Heart right ventricle (tissue), 16 donors: ENCODE measurements around the gene MYT1. TPM values are rescaled to one million over a fixed set of nuclear protein-coding genes. Genes with fewer than 3 reads are reported as not detected.
"Not testable (repeated sequence)": the region's sequence is repeated elsewhere in the genome, so short reads cannot be mapped to it uniquely, and the experiment has no call there.

Experiments
- ATAC-seq, 8 donors: fragments of 200-7000 bp; cut with Tn5 transposase; one replicate each; pipeline ENCODE4 v1.9.1; 2020; ENCODE audit warnings: mild to moderate bottlenecking in 8 of 8, moderate library complexity in 8 of 8, moderate number of reproducible peaks in 1 of 8
- DNase-seq, 2 donors: peaks; one replicate each; pipeline ENCODE4 v3.0.0-alpha.2; 2020
- H3K27ac ChIP-seq, 10 donors: fragments of 200-600 bp; sonication (generic) in 2 of 10; one replicate each; pipeline versions ENCODE4 v1.5.0 to v1.8.0; 2020 to 2022; ENCODE audit warnings: mild to moderate bottlenecking in 3 of 10
- H3K27me3 ChIP-seq, 7 donors: fragments of 200-600 bp; one replicate each; pipeline ENCODE4 v1.8.0; 2021 to 2022; ENCODE audit warnings: mild to moderate bottlenecking in 2 of 7
- H3K36me3 ChIP-seq, 9 donors: fragments of 200-600 bp; sonication (generic) in 1 of 9; one replicate each; pipeline versions ENCODE4 v1.5.0 to v1.8.0; 2020 to 2022; ENCODE audit warnings: mild to moderate bottlenecking in 2 of 9
- H3K4me1 ChIP-seq, 9 donors: fragments of 200-600 bp; sonication (generic) in 1 of 9; one replicate each; pipeline versions ENCODE4 v1.5.0 to v1.8.0; 2020 to 2022; ENCODE audit warnings: mild to moderate bottlenecking in 4 of 9
- H3K4me3 ChIP-seq, 10 donors: fragments of 200-600 bp; sonication (generic) in 2 of 10; one replicate each; pipeline versions ENCODE4 v1.5.0 to v1.8.0; 2020 to 2022; ENCODE audit warnings: mild to moderate bottlenecking in 7 of 10, moderate library complexity in 2 of 10
- H3K9me3 ChIP-seq, 11 donors: fragments of 200-600 bp in 10 of 11; sonication (generic) in 2 of 11; one replicate each; pipeline versions ENCODE4 v1.5.0 to v1.8.0; 2013 to 2022; ENCODE audit warnings: mild to moderate bottlenecking in 2 of 11, control low read depth in 1 of 11, moderate library complexity in 1 of 11
- CTCF ChIP-seq, 9 donors: fragments of 200-600 bp; sonication (generic) in 2 of 9; IDR thresholded peaks; one replicate each; pipeline versions ENCODE4 v1.5.0 to v1.8.0; 2021 to 2022; ENCODE audit warnings: antibody characterized with exemption in 9 of 9, mild to moderate bottlenecking in 5 of 9, moderate library complexity in 1 of 9
- WGBS, 2 donors: extraction: QIAGEN DNeasy Blood & Tissue Kit; methylation state at CpG; one replicate each; pipeline ENCODE4 v1.1.7; 2013; ENCODE audit warnings: inconsistent platforms in 1 of 2; 5-methylcytosine and 5-hydroxymethylcytosine counted together
- intact Hi-C, 10 donors: fragments of 100-400 bp; cut with DNase I; formaldehyde crosslinking; loops; one replicate each; pipeline versions ENCODE4 v1.11.1 to v1.14.2; 2022
- polyA plus RNA-seq, 2 donors: library from polyadenylated mRNA; stranded (reverse); fragments of 200-250 nt; gene quantifications; one replicate each; pipeline ENCODE4 v1.2.3, GENCODE V29; 2013
- total RNA-seq, 10 donors: library from RNA; stranded (reverse); fragmentation: NEBNext Ultra II Directional in 3 of 10; extraction: Animal tissue kit (Norgen Biotek cat#: 25700) in 3 of 10; gene quantifications; one replicate each; pipeline versions ENCODE4 v1.2.1 to v1.2.4, GENCODE V29; 2021 to 2023
- donor health status: Arrhythmogenic right ventricular cardiomyopathy.
- donor health status: ischemic (EF 13 %, LVEDD 7.1; RV severe dilation, severe dysfunction).
- donor health status: healthy with polysubstance abuse.
- donor health status: DM: no; HTN: yes; CAD: no.
- donor health status: DM: no; HTN: no; CAD: no.
- donor health status: ischemic (EF 25% LVEDD 6.9; RV normal size, moderate dysfunction).
- donor health status: ischemic (EF 25% LVEDD 5.7; RV mildly dilated, moderate dysfunction).
- donor health status: healthy.
- donor health status: DM: yes; HTN: yes; CAD: no.
- donor health status: Ischemic cardiomyopathy.
- donor health status: ischemic (EF 35%, LVEDD 5.7; RV mildly dilated, moderate dysfunction).
- donor health status: nonischemic (EF 11% LVEDD 7.7; RV severe dilation, severe dysfunction).
- donor health status: DM: yes; HTN: yes; CAD: no.
- donor health status: PGD.
- donor health status: ischemic (EF 29% LVEDD 5.4; RV normal size, mild dysfunction).
- donor health status: nonischemic (EF 23%, LVEDD 6.1; RV moderate dilation, normal function).

The MYT1 gene
- total and polyA plus RNA-seq, 12 donors = 0.01 to 0.35 (median 0.11) TPM; not detected in 1

- intact Hi-C loops = no loop called here
- TF ChIP-seq CTCF (IDR thresholded peaks at IDR 0.05) = no peak
- no peaks in the 10 kb centered on the region for H3K4me1 ChIP-seq
- no peaks in the 10 kb centered on the region for H3K27me3 ChIP-seq
- 86 to 94% methylated on average over 3 of the region's 3 CpGs for WGBS, 2 donors
- H3K27ac ChIP-seq = no peak overlapping the region
- H3K9me3 ChIP-seq = no peaks in the 10 kb centered on the region
- ATAC-seq (peak in 2 of 8 donors; percentile 38 to 60), DNase-seq (no peak)
- H3K36me3 ChIP-seq = peaks cover 0 to 22% (median 0%) of the 10 kb centered on the region in 9 donors
- no peak overlapping the region for H3K4me3 ChIP-seq
Observed at GRCh38 chr20:64280460-64280843, 116.2 kb downstream of the MYT1 start.

GRCh38 chr20:64283646-64284045 lies 119.4 kb downstream of the MYT1 start:
- no peak for TF ChIP-seq CTCF (IDR thresholded peaks at IDR 0.05)
- no peaks in the 10 kb centered on the region for H3K4me1 ChIP-seq

GRCh38 chr20:64285579-64286446 lies 121.6 kb downstream of the MYT1 start:
- H3K4me3 ChIP-seq, H3K9me3 ChIP-seq, H3K36me3 ChIP-seq, intact Hi-C loops, H3K4me1 ChIP-seq, H3K27ac ChIP-seq, H3K27me3 ChIP-seq: not testable (repeated sequence)
- ATAC-seq = peak; percentile 58 to 96 (median 93)
- 80% methylated on average over 43 to 46 of the region's 46 CpGs for WGBS, 2 donors
- TF ChIP-seq CTCF (IDR thresholded peaks at IDR 0.05) = peak; percentile 56 to 92 (median 78)
- peak; percentile 75 to 78 for DNase-seq

More at GRCh38 chr20:64283646-64284045, 119.4 kb downstream of the MYT1 start:
- H3K36me3 ChIP-seq = no peaks in the 10 kb centered on the region
- ATAC-seq (no peak), DNase-seq (no peak)
- no peak overlapping the region for H3K4me3 ChIP-seq
- 70 to 76% methylated on average over 4 of the region's 4 CpGs for WGBS, 2 donors
- H3K27me3 ChIP-seq = no peaks in the 10 kb centered on the region
- intact Hi-C loops = no loop called here
- peaks cover 0 to 6% (median 0%) of the 10 kb centered on the region in 11 donors for H3K9me3 ChIP-seq
- no peak overlapping the region for H3K27ac ChIP-seq

GRCh38 chr20:64286447-64287263 lies 122.4 kb downstream of the MYT1 start:
- peak in 6 of 8 donors; percentile 12 to 63 (median 34) for ATAC-seq
- intact Hi-C loops = not testable (repeated sequence)
- 96% methylated on average over 24 to 30 of the region's 30 CpGs for WGBS, 2 donors

GRCh38 chr20:64287264-64287590 lies 123.0 kb downstream of the MYT1 start:
- H3K36me3 ChIP-seq, H3K27ac ChIP-seq, ATAC-seq, H3K4me3 ChIP-seq, H3K9me3 ChIP-seq, DNase-seq, H3K4me1 ChIP-seq, intact Hi-C loops, H3K27me3 ChIP-seq: not testable (repeated sequence)
- 97 to 99% methylated on average over 3 of the region's 3 CpGs for WGBS, 2 donors

More at GRCh38 chr20:64286447-64287263, 122.4 kb downstream of the MYT1 start:
- H3K4me3 ChIP-seq, H3K9me3 ChIP-seq, H3K36me3 ChIP-seq, H3K27me3 ChIP-seq, H3K4me1 ChIP-seq, H3K27ac ChIP-seq, DNase-seq: not testable (repeated sequence)

Other genes with a start within 250 kb of the MYT1 start
- 10 to 100 TPM; 27.3 to 70.4 (median 39.0) TPM for gene UCKL1, start 208.0 kb upstream of the MYT1 start, total RNA-seq
- gene UCKL1, start 208.0 kb upstream of the MYT1 start, polyA plus RNA-seq = 100 to 1,000 TPM in 1 of 2 donors, 10 to 100 TPM in 1; 36.3 to 130 TPM
- 10 to 100 TPM; 11.1 to 14.8 (median 13.7) TPM for gene ZNF512B, start 194.5 kb upstream of the MYT1 start, total RNA-seq
- 10 to 100 TPM in 1 of 2 donors, 1 to 10 TPM in 1; 4.6 to 11.8 TPM for gene ZNF512B, start 194.5 kb upstream of the MYT1 start, polyA plus RNA-seq
- gene SAMD10, start 184.8 kb upstream of the MYT1 start, total RNA-seq = 1 to 10 TPM; 3.4 to 8.4 (median 4.0) TPM
- gene SAMD10, start 184.8 kb upstream of the MYT1 start, polyA plus RNA-seq = 1 to 10 TPM; 3.9 to 8.8 TPM
- 10 to 100 TPM; 43.8 to 53.6 (median 48.1) TPM for gene PRPF6, start 183.3 kb upstream of the MYT1 start, total RNA-seq
- 10 to 100 TPM; 27.8 to 48.4 TPM for gene PRPF6, start 183.3 kb upstream of the MYT1 start, polyA plus RNA-seq
- under 1 TPM; 0.11 to 0.86 (median 0.39) TPM for gene C20orf204, start 128.3 kb upstream of the MYT1 start, total RNA-seq
- gene C20orf204, start 128.3 kb upstream of the MYT1 start, polyA plus RNA-seq = under 1 TPM; 0.49 to 0.88 TPM
- 100 to 1,000 TPM in 1 of 10 donors, 10 to 100 TPM in 9; 23.5 to 129 (median 51.9) TPM for gene SOX18, start 114.8 kb upstream of the MYT1 start, total RNA-seq
- 10 to 100 TPM; 37.2 to 60.0 TPM for gene SOX18, start 114.8 kb upstream of the MYT1 start, polyA plus RNA-seq
- gene TCEA2, start 101.3 kb upstream of the MYT1 start, total RNA-seq = 10 to 100 TPM; 40.8 to 51.0 (median 44.9) TPM
- gene TCEA2, start 101.3 kb upstream of the MYT1 start, polyA plus RNA-seq = 10 to 100 TPM; 35.0 to 54.9 TPM
- gene RGS19, start 84.9 kb upstream of the MYT1 start, total RNA-seq = 10 to 100 TPM in 1 of 10 donors, 1 to 10 TPM in 9; 1.8 to 13.1 (median 3.3) TPM
- 1 to 10 TPM; 4.5 to 6.4 TPM for gene RGS19, start 84.9 kb upstream of the MYT1 start, polyA plus RNA-seq
- 1 to 10 TPM in 1 of 10 donors, under 1 TPM in 9; 0.27 to 1.3 (median 0.42) TPM for gene OPRL1, start 84.4 kb upstream of the MYT1 start, total RNA-seq
- gene OPRL1, start 84.4 kb upstream of the MYT1 start, polyA plus RNA-seq = under 1 TPM; 0.19 to 0.29 TPM
- gene LKAAEAR1, start 80.1 kb upstream of the MYT1 start, total RNA-seq = not detected
- under 1 TPM in 1 of 2 donors, not detected in 1; 0.12 TPM for gene LKAAEAR1, start 80.1 kb upstream of the MYT1 start, polyA plus RNA-seq
- gene NPBWR2, start 56.9 kb upstream of the MYT1 start, total RNA-seq = not detected
- gene NPBWR2, start 56.9 kb upstream of the MYT1 start, polyA plus RNA-seq = not detected
- gene PCMTD2, start 91.3 kb downstream of the MYT1 start, total RNA-seq = 10 to 100 TPM; 56.2 to 83.5 (median 69.4) TPM
- gene PCMTD2, start 91.3 kb downstream of the MYT1 start, polyA plus RNA-seq = 10 to 100 TPM; 11.7 to 68.4 TPM